ENCODE data around the gene NECAB3. TPM values are rescaled to one million over a fixed set of nuclear protein-coding genes. Genes with fewer than 3 reads are reported as not detected.

NECAB3 gene
- total and polyA plus RNA-seq, 2 donors (not counting 3 experiments of a cell fraction or from before 2014, with no cell fraction given): 18.1 to 22.4 TPM

- Histone ChIP-seq H3K27me3 (ENCODE audit: control insufficient read depth in 2 of 2, insufficient read depth in 2 of 2, low read length in 2 of 2) (no peaks in the 10 kb centered on the region), H3K4me1 (ENCODE audit: control insufficient read depth, extremely low read depth, insufficient read depth, low read length) (no peaks in the 10 kb centered on the region), H3K9me3 (replicated peaks; ENCODE audit: control insufficient read depth, insufficient read depth, low read length) (no peaks in the 10 kb centered on the region), H3K4me2 (ENCODE audit: insufficient read depth, low read length) (no peak overlapping the region), H3K79me2 (ENCODE audit: control insufficient read depth, insufficient read depth, low read length) (no peaks in the 10 kb centered on the region), H4K20me1 (replicated peaks; ENCODE audit: control insufficient read depth, extremely low read depth, insufficient read depth, low read length) (no peaks in the 10 kb centered on the region), H2AFZ (ENCODE audit: low read depth, low read length) (no peak overlapping the region), H3K36me3 (ENCODE audit: control insufficient read depth in 2 of 2, extremely low read depth in 1 of 2, insufficient read depth in 2 of 2, low read length in 2 of 2) (no peaks in the 10 kb centered on the region), H3K27ac (ENCODE audit: insufficient read depth, low read depth, low read length) (no peak overlapping the region), H3K9ac (replicated peaks; ENCODE audit: extremely low read depth, insufficient read depth, low read length) (no peak overlapping the region), H3K9me1 (replicated peaks; ENCODE audit: control insufficient read depth, extremely low read depth, insufficient read depth, low read length) (no peaks in the 10 kb centered on the region), H3K4me3 (replicated peaks in 1 of 3; ENCODE audit: insufficient read depth in 1 of 3, low read depth in 1 of 3, low read length in 3 of 3) (no peak overlapping the region)
- dilution Hi-C loops (cut with MboI; ENCODE audit: extremely low pct_ligation_motif_present, low sequenced_read_pairs) (no loop called here), intact Hi-C loops (cut with micrococcal nuclease) (no loop called here)
- no TSS peak for BruUV-seq (replicated peaks)
- POLR2A ChIA-PET: no interaction called here
- TF ChIP-seq GATA2 (IDR thresholded peaks at IDR 0.05; ENCODE audit: insufficient read depth, insufficient read length, low read depth, low read length) (no peak), FOS (IDR thresholded peaks at IDR 0.05; ENCODE audit: borderline replicate concordance, insufficient read depth, low read length) (no peak), POLR2A (IDR thresholded peaks at IDR 0.05; ENCODE audit: low read depth, low read length) (no peak), MYC (IDR thresholded peaks at IDR 0.05; ENCODE audit: low read depth, low read length) (no peak), JUN (IDR thresholded peaks at IDR 0.05; ENCODE audit: borderline replicate concordance, insufficient read depth, insufficient read length, low read depth) (no peak), POLR2AphosphoS5 (IDR thresholded peaks at IDR 0.05; ENCODE audit: insufficient read depth, low read depth, low read length) (no peak), EZH2 (IDR thresholded peaks at IDR 0.05; ENCODE audit: borderline replicate concordance, low read depth, low read length, severe bottlenecking) (no peak)
- TF ChIP-seq, protein P1, sequence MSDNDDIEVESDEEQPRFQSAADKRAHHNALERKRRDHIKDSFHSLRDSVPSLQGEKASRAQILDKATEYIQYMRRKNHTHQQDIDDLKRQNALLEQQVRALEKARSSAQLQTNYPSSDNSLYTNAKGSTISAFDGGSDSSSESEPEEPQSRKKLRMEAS (IDR thresholded peaks at IDR 0.05; ENCODE audit: insufficient read depth, insufficient read length): no peak
- TF ChIP-seq, protein P2, sequence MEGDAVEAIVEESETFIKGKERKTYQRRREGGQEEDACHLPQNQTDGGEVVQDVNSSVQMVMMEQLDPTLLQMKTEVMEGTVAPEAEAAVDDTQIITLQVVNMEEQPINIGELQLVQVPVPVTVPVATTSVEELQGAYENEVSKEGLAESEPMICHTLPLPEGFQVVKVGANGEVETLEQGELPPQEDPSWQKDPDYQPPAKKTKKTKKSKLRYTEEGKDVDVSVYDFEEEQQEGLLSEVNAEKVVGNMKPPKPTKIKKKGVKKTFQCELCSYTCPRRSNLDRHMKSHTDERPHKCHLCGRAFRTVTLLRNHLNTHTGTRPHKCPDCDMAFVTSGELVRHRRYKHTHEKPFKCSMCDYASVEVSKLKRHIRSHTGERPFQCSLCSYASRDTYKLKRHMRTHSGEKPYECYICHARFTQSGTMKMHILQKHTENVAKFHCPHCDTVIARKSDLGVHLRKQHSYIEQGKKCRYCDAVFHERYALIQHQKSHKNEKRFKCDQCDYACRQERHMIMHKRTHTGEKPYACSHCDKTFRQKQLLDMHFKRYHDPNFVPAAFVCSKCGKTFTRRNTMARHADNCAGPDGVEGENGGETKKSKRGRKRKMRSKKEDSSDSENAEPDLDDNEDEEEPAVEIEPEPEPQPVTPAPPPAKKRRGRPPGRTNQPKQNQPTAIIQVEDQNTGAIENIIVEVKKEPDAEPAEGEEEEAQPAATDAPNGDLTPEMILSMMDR (IDR thresholded peaks at IDR 0.05; ENCODE audit: extremely low read depth in 1 of 2, insufficient read depth in 1 of 2, low read depth in 1 of 2, low read length in 2 of 2): no peak
- CTCF ChIA-PET: interaction anchor here (1.0 to 1.4 kb wide), 3 partner anchors 9 to 200 kb away, joined by 3 read pairs; partner anchors contain the start of gene ACTL10
- no peak for FAIRE-seq
- DNase-seq (ENCODE audit: low read depth, low spot score): no peak
These were observed 16.5 kb downstream of the NECAB3 start for GRCh38 chr20:33657704-33658095.

All from endothelial cell of umbilical vein (primary cell).